Measurements from ENCODE around the gene JAZF1.

Gene JAZF1

GRCh38 chr7:28108747-28109146, 71.8 kb downstream of the JAZF1 start:
- ATAC-seq (ENCODE audit: low read depth), result no peak

GRCh38 chr7:28107960-28108359, 72.6 kb downstream of the JAZF1 start:
- Mint-ChIP-seq H3K4me1 (peaks cover 35% of the 10 kb centered on the region), H3K9me3 (peaks cover 2% of the 10 kb centered on the region), H3K27me3 (no peaks in the 10 kb centered on the region), H3K36me3 (peaks cover 15% of the 10 kb centered on the region), H3K27ac (peak overlapping the region; percentile 81), H3K4me3 (no peak overlapping the region)
- DNase-seq (ENCODE audit: low spot score in 2 of 2) (no peak), ATAC-seq (ENCODE audit: low read depth) (no peak)

More at GRCh38 chr7:28108747-28109146, 71.8 kb downstream of the JAZF1 start:
- Mint-ChIP-seq H3K27ac (peak overlapping the region; percentile 81), H3K36me3 (peaks cover 9% of the 10 kb centered on the region), H3K27me3 (no peaks in the 10 kb centered on the region), H3K4me3 (no peak overlapping the region), H3K9me3 (peaks cover 2% of the 10 kb centered on the region), H3K4me1 (peaks cover 33% of the 10 kb centered on the region)
- no peak for DNase-seq (ENCODE audit: low spot score in 2 of 2)

- no peak overlapping the region for H3K27ac Mint-ChIP-seq
- H3K27me3 Mint-ChIP-seq, result no peaks in the 10 kb centered on the region
- H3K4me1 Mint-ChIP-seq, result peaks cover 36% of the 10 kb centered on the region
- peaks cover 2% of the 10 kb centered on the region for H3K9me3 Mint-ChIP-seq
- no peak overlapping the region for H3K4me3 Mint-ChIP-seq
- ATAC-seq (ENCODE audit: low read depth) (no peak), DNase-seq (ENCODE audit: low spot score in 2 of 2) (no peak)
- peaks cover 13% of the 10 kb centered on the region for H3K36me3 Mint-ChIP-seq
Observed at GRCh38 chr7:28106321-28106829, 74.2 kb downstream of the JAZF1 start.

GRCh38 chr7:28105234-28105633, 75.4 kb downstream of the JAZF1 start:
- Mint-ChIP-seq H3K36me3 (peaks cover 15% of the 10 kb centered on the region), H3K27me3 (no peaks in the 10 kb centered on the region), H3K4me3 (no peak overlapping the region), H3K9me3 (peaks cover under 1% of the 10 kb centered on the region), H3K4me1 (peaks cover 34% of the 10 kb centered on the region), H3K27ac (peak overlapping the region; percentile 3)
- DNase-seq (ENCODE audit: low spot score in 2 of 2), result no peak
- ATAC-seq (ENCODE audit: low read depth), result no peak

GRCh38 chr7:28104811-28105210, 75.8 kb downstream of the JAZF1 start:
- Mint-ChIP-seq H3K4me1 (peaks cover 33% of the 10 kb centered on the region), H3K27me3 (no peaks in the 10 kb centered on the region), H3K36me3 (peaks cover 12% of the 10 kb centered on the region), H3K4me3 (no peak overlapping the region), H3K9me3 (no peaks in the 10 kb centered on the region), H3K27ac (peak overlapping the region; percentile 3)
- ATAC-seq (ENCODE audit: low read depth) (no peak), DNase-seq (ENCODE audit: low spot score in 2 of 2) (no peak)

- Mint-ChIP-seq H3K36me3 (peaks cover 12% of the 10 kb centered on the region), H3K27me3 (no peaks in the 10 kb centered on the region), H3K9me3 (no peaks in the 10 kb centered on the region), H3K4me1 (peaks cover 28% of the 10 kb centered on the region), H3K27ac (peak overlapping the region; percentile 60), H3K4me3 (no peak overlapping the region)
- DNase-seq (ENCODE audit: low spot score in 2 of 2) (no peak), ATAC-seq (ENCODE audit: low read depth) (no peak)
Observed at GRCh38 chr7:28104041-28104541, 76.5 kb downstream of the JAZF1 start.

GRCh38 chr7:28102797-28103196, 77.8 kb downstream of the JAZF1 start:
- Mint-ChIP-seq H3K27me3 (no peaks in the 10 kb centered on the region), H3K9me3 (no peaks in the 10 kb centered on the region), H3K4me3 (no peak overlapping the region), H3K36me3 (peaks cover 12% of the 10 kb centered on the region), H3K27ac (peak overlapping the region; percentile 15), H3K4me1 (peaks cover 23% of the 10 kb centered on the region)
- DNase-seq (ENCODE audit: low spot score in 2 of 2) (no peak), ATAC-seq (ENCODE audit: low read depth) (no peak)

GRCh38 chr7:28096713-28097112, 83.9 kb downstream of the JAZF1 start:
- H3K27me3 Mint-ChIP-seq, result no peaks in the 10 kb centered on the region
- peaks cover 20% of the 10 kb centered on the region for H3K4me1 Mint-ChIP-seq
- H3K4me3 Mint-ChIP-seq, result no peak overlapping the region
- H3K9me3 Mint-ChIP-seq, result no peaks in the 10 kb centered on the region
- ATAC-seq (ENCODE audit: low read depth) (peak; percentile 47), DNase-seq (ENCODE audit: low spot score in 2 of 2) (peak; percentile 32 to 56)
- no peak overlapping the region for H3K27ac Mint-ChIP-seq
- H3K36me3 Mint-ChIP-seq, result peaks cover 13% of the 10 kb centered on the region

- Mint-ChIP-seq H3K4me1 (peaks cover 22% of the 10 kb centered on the region), H3K27ac (no peak overlapping the region)
Observed at GRCh38 chr7:28095231-28095630, 85.4 kb downstream of the JAZF1 start.

GRCh38 chr7:28093623-28094232, 86.9 kb downstream of the JAZF1 start:
- ATAC-seq (ENCODE audit: low read depth), result no peak
- Mint-ChIP-seq H3K4me3 (no peak overlapping the region), H3K27ac (no peak overlapping the region)

More at GRCh38 chr7:28095231-28095630, 85.4 kb downstream of the JAZF1 start:
- H3K4me3 Mint-ChIP-seq, result no peak overlapping the region
- H3K27me3 Mint-ChIP-seq, result no peaks in the 10 kb centered on the region
- H3K9me3 Mint-ChIP-seq, result no peaks in the 10 kb centered on the region
- ATAC-seq (ENCODE audit: low read depth), result no peak
- DNase-seq (ENCODE audit: low spot score in 2 of 2), result no peak
- peaks cover 12% of the 10 kb centered on the region for H3K36me3 Mint-ChIP-seq

GRCh38 chr7:28091190-28091589, 89.4 kb downstream of the JAZF1 start:
- Mint-ChIP-seq H3K4me3 (no peak overlapping the region), H3K9me3 (peaks cover 2% of the 10 kb centered on the region), H3K27me3 (no peaks in the 10 kb centered on the region), H3K36me3 (peaks cover 15% of the 10 kb centered on the region), H3K4me1 (peaks cover 37% of the 10 kb centered on the region), H3K27ac (no peak overlapping the region)
- DNase-seq (ENCODE audit: low spot score in 2 of 2) (no peak), ATAC-seq (ENCODE audit: low read depth) (no peak)

More at GRCh38 chr7:28093623-28094232, 86.9 kb downstream of the JAZF1 start:
- Mint-ChIP-seq H3K9me3 (peaks cover 2% of the 10 kb centered on the region), H3K27me3 (no peaks in the 10 kb centered on the region), H3K4me1 (peaks cover 36% of the 10 kb centered on the region), H3K36me3 (peaks cover 15% of the 10 kb centered on the region)
- DNase-seq (ENCODE audit: low spot score in 2 of 2), result peak; percentile 32 to 35

- peaks cover 9% of the 10 kb centered on the region for H3K36me3 Mint-ChIP-seq
- H3K27me3 Mint-ChIP-seq, result no peaks in the 10 kb centered on the region
- DNase-seq (ENCODE audit: low spot score in 2 of 2), result no peak
- H3K9me3 Mint-ChIP-seq, result peaks cover 2% of the 10 kb centered on the region
- H3K27ac Mint-ChIP-seq, result peak overlapping the region; percentile 42
- H3K4me3 Mint-ChIP-seq, result no peak overlapping the region
- ATAC-seq (ENCODE audit: low read depth), result no peak
- H3K4me1 Mint-ChIP-seq, result peaks cover 25% of the 10 kb centered on the region
Observed at GRCh38 chr7:28088901-28089714, 91.5 kb downstream of the JAZF1 start.

GRCh38 chr7:28088032-28088431, 92.6 kb downstream of the JAZF1 start:
- peaks cover 2% of the 10 kb centered on the region for H3K9me3 Mint-ChIP-seq
- peak overlapping the region; percentile 42 for H3K27ac Mint-ChIP-seq
- no peak overlapping the region for H3K4me3 Mint-ChIP-seq
- DNase-seq (ENCODE audit: low spot score in 2 of 2), result no peak
- peaks cover 5% of the 10 kb centered on the region for H3K36me3 Mint-ChIP-seq
- no peaks in the 10 kb centered on the region for H3K27me3 Mint-ChIP-seq
- ATAC-seq (ENCODE audit: low read depth), result no peak
- peaks cover 26% of the 10 kb centered on the region for H3K4me1 Mint-ChIP-seq

- H3K4me1 Mint-ChIP-seq, result peaks cover 40% of the 10 kb centered on the region
- H3K4me3 Mint-ChIP-seq, result peak overlapping the region; percentile 4
- H3K27me3 Mint-ChIP-seq, result no peaks in the 10 kb centered on the region
- H3K9me3 Mint-ChIP-seq, result peaks cover 2% of the 10 kb centered on the region
- ATAC-seq (ENCODE audit: low read depth) (peak; percentile 96), DNase-seq (ENCODE audit: low spot score in 2 of 2) (no peak)
- no peak overlapping the region for H3K27ac Mint-ChIP-seq
- peaks cover 3% of the 10 kb centered on the region for H3K36me3 Mint-ChIP-seq
Observed at GRCh38 chr7:28086198-28086597, 94.4 kb downstream of the JAZF1 start.

Measured in memory B cell (primary cell).